ENCODE measurements around the gene ANAPC10.

ANAPC10 gene

GRCh38 chr4:145076469-145076855 lies 21.5 kb downstream of the ANAPC10 start:
- no peak for DNase-seq (ENCODE audit: extremely low spot score)
- no peak for TF ChIP-seq SP1 (IDR thresholded peaks at IDR 0.05)
- no peak for TF ChIP-seq PKNOX1 (IDR thresholded peaks at IDR 0.05)
- TF ChIP-seq CTBP1 (IDR thresholded peaks at IDR 0.05; ENCODE audit: borderline replicate concordance): no peak
- no peak for TF ChIP-seq L3MBTL2 (conservative IDR thresholded peaks at IDR 0.05)
- no peak for TF ChIP-seq ELF4 (IDR thresholded peaks at IDR 0.05)
- TF ChIP-seq FOXK2 (IDR thresholded peaks at IDR 0.05): no peak
- no peak for TF ChIP-seq FOXM1 (IDR thresholded peaks at IDR 0.05; ENCODE audit: borderline replicate concordance)
- no peak for TF ChIP-seq SUZ12 (IDR thresholded peaks at IDR 0.05)
- TF ChIP-seq BHLHE40 (IDR thresholded peaks at IDR 0.05; ENCODE audit: borderline replicate concordance): no peak
- TF ChIP-seq FOXA1 (IDR thresholded peaks at IDR 0.05): no peak
- TF ChIP-seq HDGF (IDR thresholded peaks at IDR 0.05; ENCODE audit: borderline replicate concordance): no peak
- TF ChIP-seq LEF1 (IDR thresholded peaks at IDR 0.05; ENCODE audit: borderline replicate concordance): no peak
- no peak for TF ChIP-seq ARNT (IDR thresholded peaks at IDR 0.05)
- TF ChIP-seq TARDBP (IDR thresholded peaks at IDR 0.05): no peak
- TF ChIP-seq ZNF384 (IDR thresholded peaks at IDR 0.05): no peak
- no peak for TF ChIP-seq NFRKB (IDR thresholded peaks at IDR 0.05)
- ChIA-PET CTCF (no interaction called here), POLR2A (no interaction called here)

DNA sequence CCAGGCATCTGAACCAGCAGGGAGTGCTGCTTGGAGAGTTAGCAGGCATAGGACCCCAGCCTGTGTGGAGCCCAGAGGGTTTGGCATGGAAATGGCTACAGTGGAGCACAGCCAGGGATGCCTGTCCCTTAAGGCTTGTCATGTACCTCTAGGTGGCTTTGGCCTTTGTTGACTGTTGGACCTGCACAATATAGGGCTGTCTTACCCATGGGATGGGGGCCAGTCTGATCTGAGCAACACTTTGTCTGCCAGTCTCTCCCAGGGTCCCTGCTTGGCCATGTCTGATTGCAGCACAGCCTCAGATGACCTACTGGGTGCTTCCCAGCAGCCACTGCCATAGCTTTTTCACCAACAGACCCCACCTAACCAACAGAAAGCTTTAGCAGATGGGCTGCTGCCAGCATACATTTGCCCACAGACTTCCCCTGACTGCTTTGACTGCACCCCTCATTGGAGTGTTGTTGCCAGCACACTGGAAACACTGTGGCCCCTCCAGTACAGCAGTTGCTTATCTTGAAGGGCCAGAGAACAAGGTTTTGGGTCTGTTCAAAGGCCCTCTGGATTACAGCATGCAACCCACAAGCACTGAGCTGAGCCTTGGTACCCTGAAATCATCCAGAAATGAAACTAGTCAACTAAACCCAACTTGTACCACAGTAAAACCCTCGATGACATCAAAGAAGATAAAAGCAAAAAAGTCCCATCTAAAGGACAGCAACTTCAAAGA lies 22.1 kb downstream of the ANAPC10 start:
- TF ChIP-seq NFRKB (IDR thresholded peaks at IDR 0.05) (no peak), ELF4 (IDR thresholded peaks at IDR 0.05) (no peak), BHLHE40 (IDR thresholded peaks at IDR 0.05; ENCODE audit: borderline replicate concordance) (no peak), ARNT (IDR thresholded peaks at IDR 0.05) (no peak)
- DNase-seq (ENCODE audit: extremely low spot score): no peak
- ChIA-PET CTCF (no interaction called here), POLR2A (no interaction called here)

GRCh38 chr4:145071560-145071959 lies 26.4 kb downstream of the ANAPC10 start:
- ChIA-PET POLR2A (interaction anchor here (1.4 kb wide), 1 partner anchor 26 kb away, joined by 3 read pairs; the partner anchor contains the start of genes ABCE1 and ANAPC10), CTCF (no interaction called here)
- TF ChIP-seq FOXM1 (IDR thresholded peaks at IDR 0.05; ENCODE audit: borderline replicate concordance): no peak
- TF ChIP-seq FOXK2 (IDR thresholded peaks at IDR 0.05): no peak
- TF ChIP-seq L3MBTL2 (conservative IDR thresholded peaks at IDR 0.05): no peak
- no peak for TF ChIP-seq CTBP1 (IDR thresholded peaks at IDR 0.05; ENCODE audit: borderline replicate concordance)
- TF ChIP-seq HDGF (IDR thresholded peaks at IDR 0.05; ENCODE audit: borderline replicate concordance): no peak
- TF ChIP-seq PKNOX1 (IDR thresholded peaks at IDR 0.05): no peak
- no peak for TF ChIP-seq SUZ12 (IDR thresholded peaks at IDR 0.05)
- TF ChIP-seq TARDBP (IDR thresholded peaks at IDR 0.05): no peak
- no peak for TF ChIP-seq SP1 (IDR thresholded peaks at IDR 0.05)
- TF ChIP-seq ELF4 (IDR thresholded peaks at IDR 0.05): no peak
- TF ChIP-seq ARNT (IDR thresholded peaks at IDR 0.05): no peak
- TF ChIP-seq LEF1 (IDR thresholded peaks at IDR 0.05; ENCODE audit: borderline replicate concordance): no peak
- DNase-seq (ENCODE audit: extremely low spot score): no peak

GRCh38 chr4:145069361-145069760 lies 28.6 kb downstream of the ANAPC10 start:
- DNase-seq (ENCODE audit: extremely low spot score): no peak
- POLR2A ChIA-PET: no interaction called here
- no peak for TF ChIP-seq PKNOX1 (IDR thresholded peaks at IDR 0.05)
- TF ChIP-seq TARDBP (IDR thresholded peaks at IDR 0.05): no peak
- no peak for TF ChIP-seq SP1 (IDR thresholded peaks at IDR 0.05)
- TF ChIP-seq BHLHE40 (IDR thresholded peaks at IDR 0.05; ENCODE audit: borderline replicate concordance): no peak
- no peak for TF ChIP-seq ARNT (IDR thresholded peaks at IDR 0.05)
- no peak for TF ChIP-seq HDGF (IDR thresholded peaks at IDR 0.05; ENCODE audit: borderline replicate concordance)
- TF ChIP-seq SUZ12 (IDR thresholded peaks at IDR 0.05): no peak
- CTCF ChIA-PET: no interaction called here

- TF ChIP-seq LEF1 (IDR thresholded peaks at IDR 0.05; ENCODE audit: borderline replicate concordance) (no peak), CTBP1 (IDR thresholded peaks at IDR 0.05; ENCODE audit: borderline replicate concordance) (peak; percentile 14; the same call in 1 of the 2 replicates), PKNOX1 (IDR thresholded peaks at IDR 0.05) (peak; percentile 83)
- peak; percentile 32 for DNase-seq (ENCODE audit: extremely low spot score)
- ChIA-PET POLR2A (interaction anchor here (2.1 kb wide), 1 partner anchor 32 kb away, joined by 13 read pairs; the partner anchor contains the start of genes ABCE1 and ANAPC10), CTCF (interaction anchor here (0.6 to 0.7 kb wide), 6 partner anchors 9 to 1952 kb away, joined by 3 to 4 read pairs (median 4); no protein-coding TSS in a partner anchor)
These were observed 31.9 kb downstream of the ANAPC10 start for GRCh38 chr4:145066063-145066501.

Measured in HEK293T (cell line).